Measurements from ENCODE around the gene CD84.
"Not testable (repeated sequence)": the region's sequence is repeated elsewhere in the genome, so short reads cannot be mapped to it uniquely, and the experiment has no call there.

The CD84 gene

DNA sequence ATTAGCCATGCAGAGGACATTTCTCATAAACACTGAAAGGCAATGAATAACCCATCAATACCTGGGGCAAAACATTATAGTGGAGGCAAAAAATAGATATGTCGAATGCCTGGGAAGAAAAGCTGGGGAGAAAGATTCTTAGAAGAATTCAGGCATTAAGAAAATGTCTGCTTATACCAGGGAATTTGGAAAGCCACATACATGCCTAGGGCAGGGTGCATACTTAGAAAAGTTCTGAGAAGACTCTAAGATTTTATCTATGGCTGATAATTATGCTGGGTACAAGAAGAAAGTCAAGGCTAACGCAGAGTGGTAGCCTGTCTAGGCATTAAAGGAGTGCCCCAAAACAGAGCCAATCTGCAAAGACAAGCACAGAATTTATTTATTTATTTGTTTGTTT lies 74.6 kb downstream of the CD84 start:
- TF ChIP-seq BHLHE40 (IDR thresholded peaks at IDR 0.05; ENCODE audit: borderline replicate concordance) (no peak), ELF4 (IDR thresholded peaks at IDR 0.05) (no peak), CTBP1 (IDR thresholded peaks at IDR 0.05; ENCODE audit: borderline replicate concordance) (no peak), HDGF (IDR thresholded peaks at IDR 0.05; ENCODE audit: borderline replicate concordance) (no peak), FOXK2 (IDR thresholded peaks at IDR 0.05) (no peak), ZNF384 (IDR thresholded peaks at IDR 0.05) (no peak), SP1 (IDR thresholded peaks at IDR 0.05) (no peak), SUZ12 (IDR thresholded peaks at IDR 0.05) (no peak), FOXM1 (IDR thresholded peaks at IDR 0.05; ENCODE audit: borderline replicate concordance) (no peak), TARDBP (IDR thresholded peaks at IDR 0.05) (no peak), FOXA1 (IDR thresholded peaks at IDR 0.05) (no peak), L3MBTL2 (conservative IDR thresholded peaks at IDR 0.05) (no peak), LEF1 (IDR thresholded peaks at IDR 0.05; ENCODE audit: borderline replicate concordance) (no peak), ARNT (IDR thresholded peaks at IDR 0.05) (no peak)
- TF ChIP-seq, protein P1, sequence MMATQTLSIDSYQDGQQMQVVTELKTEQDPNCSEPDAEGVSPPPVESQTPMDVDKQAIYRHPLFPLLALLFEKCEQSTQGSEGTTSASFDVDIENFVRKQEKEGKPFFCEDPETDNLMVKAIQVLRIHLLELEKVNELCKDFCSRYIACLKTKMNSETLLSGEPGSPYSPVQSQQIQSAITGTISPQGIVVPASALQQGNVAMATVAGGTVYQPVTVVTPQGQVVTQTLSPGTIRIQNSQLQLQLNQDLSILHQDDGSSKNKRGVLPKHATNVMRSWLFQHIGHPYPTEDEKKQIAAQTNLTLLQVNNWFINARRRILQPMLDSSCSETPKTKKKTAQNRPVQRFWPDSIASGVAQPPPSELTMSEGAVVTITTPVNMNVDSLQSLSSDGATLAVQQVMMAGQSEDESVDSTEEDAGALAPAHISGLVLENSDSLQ (IDR thresholded peaks at IDR 0.05), result no peak
- CTCF ChIA-PET, result no interaction called here
- POLR2A ChIA-PET, result no interaction called here
- DNase-seq (ENCODE audit: extremely low spot score), result no peak

DNA sequence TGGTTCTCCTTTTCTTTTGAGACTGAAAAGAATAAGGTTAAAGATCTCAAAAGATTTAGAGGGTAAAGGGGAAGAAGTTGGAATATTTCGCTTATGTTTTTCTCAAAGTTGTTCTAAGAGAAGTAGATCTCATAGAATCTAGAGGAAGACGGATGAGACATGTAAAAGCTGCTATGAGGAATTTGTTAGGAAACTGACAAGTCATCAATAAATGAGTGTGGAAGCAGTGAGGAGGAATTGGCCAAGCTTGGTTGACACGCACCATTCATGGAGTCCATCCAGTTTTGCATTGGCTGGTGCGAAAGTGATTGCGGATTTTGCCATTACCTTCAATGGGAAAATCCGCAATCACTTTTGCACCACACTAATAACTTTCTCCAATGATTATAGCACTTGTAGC lies 76.2 kb downstream of the CD84 start:
- DNase-seq (ENCODE audit: extremely low spot score), result no peak
- TF ChIP-seq, protein P1 (IDR thresholded peaks at IDR 0.05), result no peak
- TF ChIP-seq CTBP1 (IDR thresholded peaks at IDR 0.05; ENCODE audit: borderline replicate concordance), result no peak
- no peak for TF ChIP-seq ZNF384 (IDR thresholded peaks at IDR 0.05)
- TF ChIP-seq FOXM1 (IDR thresholded peaks at IDR 0.05; ENCODE audit: borderline replicate concordance), result no peak
- TF ChIP-seq ARNT (IDR thresholded peaks at IDR 0.05), result no peak
- ChIA-PET CTCF (no interaction called here), POLR2A (no interaction called here)

DNA sequence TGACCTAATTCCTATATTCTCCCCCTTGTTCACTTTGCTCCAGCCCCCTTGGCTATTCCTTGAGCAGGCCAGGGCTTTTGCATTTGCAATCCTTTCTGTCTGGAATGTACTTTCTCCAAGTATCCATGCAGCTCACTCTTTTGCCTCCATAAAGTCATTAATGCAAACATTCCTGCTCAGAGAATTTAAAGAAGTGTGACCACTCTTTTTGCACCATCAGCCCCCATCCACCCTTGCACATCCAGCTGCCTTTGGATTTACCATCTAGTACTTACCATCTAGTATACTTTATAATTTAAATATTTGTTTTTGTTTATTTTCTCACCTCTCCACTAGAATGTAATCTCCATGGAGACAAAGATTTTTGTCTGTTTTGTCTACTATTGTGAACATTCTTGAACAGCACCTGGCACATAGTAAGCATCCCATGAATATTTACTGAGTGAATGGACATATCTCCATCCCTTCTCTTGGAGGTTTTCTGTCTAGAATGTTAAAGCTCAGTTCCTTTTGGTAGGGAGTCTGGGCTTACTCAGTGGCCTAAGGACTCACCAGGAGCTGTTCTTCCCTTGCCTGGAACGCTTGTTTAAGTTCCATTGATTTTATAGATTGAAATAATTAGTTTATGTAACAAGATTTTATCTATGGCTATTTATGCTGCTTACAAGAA lies 78.8 kb downstream of the CD84 start:
- ChIA-PET POLR2A (no interaction called here), CTCF (no interaction called here)
- DNase-seq (ENCODE audit: extremely low spot score), result no peak
- no peak for TF ChIP-seq CTBP1 (IDR thresholded peaks at IDR 0.05; ENCODE audit: borderline replicate concordance)
- TF ChIP-seq ELF4 (IDR thresholded peaks at IDR 0.05), result no peak
- no peak for TF ChIP-seq HDGF (IDR thresholded peaks at IDR 0.05; ENCODE audit: borderline replicate concordance)
- TF ChIP-seq, protein P1 (IDR thresholded peaks at IDR 0.05), result no peak
- no peak for TF ChIP-seq FOXA1 (IDR thresholded peaks at IDR 0.05)
- no peak for TF ChIP-seq TARDBP (IDR thresholded peaks at IDR 0.05)

DNA sequence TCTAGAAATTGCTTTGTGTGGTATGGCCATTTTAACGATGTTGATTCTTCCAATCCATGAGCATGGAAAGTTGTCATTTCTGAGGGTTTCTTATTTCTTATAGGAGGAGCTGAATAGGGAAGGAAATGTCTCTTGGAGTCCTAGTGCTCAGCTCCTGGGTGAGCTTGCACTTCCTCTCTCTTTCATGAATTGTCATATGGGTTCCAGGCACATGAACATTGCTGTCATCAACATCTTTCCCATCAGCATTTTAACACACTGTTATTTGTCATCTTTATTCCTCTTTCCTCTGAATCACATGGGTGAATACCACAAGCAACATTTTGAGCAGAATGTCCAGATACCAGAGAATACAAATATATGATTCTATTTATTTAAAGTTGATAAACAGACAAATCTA lies 79.7 kb downstream of the CD84 start:
- TF ChIP-seq ELF4 (IDR thresholded peaks at IDR 0.05) (no peak), LEF1 (IDR thresholded peaks at IDR 0.05; ENCODE audit: borderline replicate concordance) (no peak), FOXK2 (IDR thresholded peaks at IDR 0.05) (no peak), L3MBTL2 (conservative IDR thresholded peaks at IDR 0.05) (no peak), FOXM1 (IDR thresholded peaks at IDR 0.05; ENCODE audit: borderline replicate concordance) (no peak), FOXA1 (IDR thresholded peaks at IDR 0.05) (no peak), ARNT (IDR thresholded peaks at IDR 0.05) (no peak), HDGF (IDR thresholded peaks at IDR 0.05; ENCODE audit: borderline replicate concordance) (no peak), CTBP1 (IDR thresholded peaks at IDR 0.05; ENCODE audit: borderline replicate concordance) (no peak), SP1 (IDR thresholded peaks at IDR 0.05) (no peak), BHLHE40 (IDR thresholded peaks at IDR 0.05; ENCODE audit: borderline replicate concordance) (no peak)
- TF ChIP-seq, protein P1 (IDR thresholded peaks at IDR 0.05), result no peak
- CTCF ChIA-PET, result no interaction called here
- POLR2A ChIA-PET, result no interaction called here
- DNase-seq (ENCODE audit: extremely low spot score), result no peak

DNA sequence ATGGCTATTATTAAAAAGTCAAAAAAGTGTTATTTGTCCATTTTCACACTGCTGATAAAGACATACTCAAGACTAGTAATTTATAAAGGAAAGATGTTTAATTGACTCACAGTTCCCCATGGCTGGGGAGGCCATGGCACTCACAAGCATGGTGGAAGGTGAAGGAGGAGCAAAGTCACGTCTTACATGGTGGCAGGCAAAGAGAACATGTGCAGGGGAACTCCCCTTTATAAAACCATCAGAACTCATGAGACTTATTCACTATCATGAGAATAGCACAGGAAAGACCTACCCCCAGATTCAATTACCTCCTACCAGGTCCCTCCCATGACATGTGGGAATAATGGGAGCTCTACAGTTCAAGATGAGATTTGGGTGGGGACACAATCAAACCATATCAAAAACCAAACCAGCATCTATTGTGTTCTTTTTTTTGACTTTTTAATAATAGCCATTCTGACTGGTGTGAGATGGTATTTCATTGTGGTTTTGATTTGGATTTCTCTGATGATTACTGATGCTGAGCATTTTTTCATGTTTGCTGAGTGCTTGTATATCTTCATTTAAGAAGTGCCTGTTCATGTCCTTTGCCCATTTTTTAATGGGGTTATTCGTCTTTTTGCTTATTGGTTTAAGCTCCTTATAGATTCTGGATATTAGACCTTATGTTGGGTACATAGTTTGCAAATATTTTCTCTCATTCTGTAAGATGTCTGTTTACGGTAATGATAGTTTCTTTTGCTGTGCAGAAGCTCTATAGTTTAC lies 80.8 kb downstream of the CD84 start:
- CTCF ChIA-PET; DNase-seq (ENCODE audit: extremely low spot score); POLR2A ChIA-PET: not testable (repeated sequence)

DNA sequence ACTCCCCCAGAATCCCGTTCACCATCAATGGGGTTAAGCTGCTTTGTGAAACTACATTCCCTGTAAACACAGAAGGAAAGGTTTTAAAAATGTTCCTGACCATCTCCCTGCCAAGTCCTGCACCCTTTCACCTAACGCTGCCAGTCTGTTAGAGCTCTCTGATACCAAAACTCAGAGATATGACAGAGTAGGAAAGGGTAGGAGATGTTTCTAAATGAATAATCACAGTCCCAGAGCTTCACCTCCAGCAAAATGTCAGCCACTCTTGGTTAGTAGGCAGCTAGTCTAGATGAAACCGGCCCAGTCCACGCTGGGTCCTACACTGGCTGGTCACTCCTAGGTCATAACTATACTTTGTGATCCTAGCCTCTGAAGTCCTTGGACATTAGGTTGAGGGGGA lies 83.0 kb downstream of the CD84 start:
- CTCF ChIA-PET, result no interaction called here
- TF ChIP-seq NFRKB (IDR thresholded peaks at IDR 0.05), result no peak
- no peak for TF ChIP-seq FOXA1 (IDR thresholded peaks at IDR 0.05)
- TF ChIP-seq SUZ12 (IDR thresholded peaks at IDR 0.05), result no peak
- no peak for TF ChIP-seq FOXM1 (IDR thresholded peaks at IDR 0.05; ENCODE audit: borderline replicate concordance)
- no peak for TF ChIP-seq HDGF (IDR thresholded peaks at IDR 0.05; ENCODE audit: borderline replicate concordance)
- TF ChIP-seq, protein P1 (IDR thresholded peaks at IDR 0.05), result no peak
- TF ChIP-seq LEF1 (IDR thresholded peaks at IDR 0.05; ENCODE audit: borderline replicate concordance), result no peak
- TF ChIP-seq TARDBP (IDR thresholded peaks at IDR 0.05), result no peak
- TF ChIP-seq ZNF384 (IDR thresholded peaks at IDR 0.05), result no peak
- TF ChIP-seq L3MBTL2 (conservative IDR thresholded peaks at IDR 0.05), result no peak
- TF ChIP-seq FOXK2 (IDR thresholded peaks at IDR 0.05), result no peak
- TF ChIP-seq ELF4 (IDR thresholded peaks at IDR 0.05), result no peak
- no peak for TF ChIP-seq CTBP1 (IDR thresholded peaks at IDR 0.05; ENCODE audit: borderline replicate concordance)
- TF ChIP-seq BHLHE40 (IDR thresholded peaks at IDR 0.05; ENCODE audit: borderline replicate concordance), result no peak
- no peak for TF ChIP-seq SP1 (IDR thresholded peaks at IDR 0.05)
- DNase-seq (ENCODE audit: extremely low spot score), result no peak
- POLR2A ChIA-PET, result no interaction called here
